Stimulated activated CD4-positive, alpha-beta T cell treated with anti-CD3 and anti-CD28 coated beads, TNF-alpha, amount 100 ng/mL, for 48 hours (primary cell): ENCODE measurements around the gene COG1.

Experiments
- DNase-seq, 3 donors: peaks; one replicate each; pipeline ENCODE4 v3.0.0-alpha.2; 2020; ENCODE audit warnings: low read depth in 3 of 3

The COG1 gene

DNA sequence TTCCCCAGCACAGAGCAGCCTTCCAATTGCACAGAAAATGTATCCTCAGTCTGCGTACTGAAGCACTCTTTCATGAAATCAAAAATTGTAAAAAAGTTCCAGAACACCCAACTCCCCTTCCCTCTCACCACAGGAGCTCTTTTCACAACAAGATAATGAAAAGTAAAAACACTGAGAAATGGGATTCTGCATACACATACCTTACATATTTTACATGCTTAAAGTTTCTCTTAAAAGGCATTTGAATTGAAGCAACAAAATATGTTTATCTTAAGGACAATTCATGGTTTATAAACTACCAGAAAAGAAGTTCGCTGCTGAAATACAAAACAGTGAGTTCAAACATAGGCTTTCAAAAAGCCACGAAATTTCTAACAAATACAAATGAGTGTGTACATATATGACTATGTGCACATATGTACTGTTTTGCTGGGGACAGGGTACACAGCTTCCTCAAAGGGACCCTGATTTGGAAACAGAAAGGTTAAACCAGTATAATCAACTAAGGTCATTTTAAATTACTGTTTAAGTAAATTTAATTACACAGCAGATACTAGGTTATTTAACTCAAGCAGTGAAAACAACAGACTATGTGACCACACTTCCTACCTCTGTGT, 33.8 kb downstream of the COG1 start:
- DNase-seq, result no peak

DNA sequence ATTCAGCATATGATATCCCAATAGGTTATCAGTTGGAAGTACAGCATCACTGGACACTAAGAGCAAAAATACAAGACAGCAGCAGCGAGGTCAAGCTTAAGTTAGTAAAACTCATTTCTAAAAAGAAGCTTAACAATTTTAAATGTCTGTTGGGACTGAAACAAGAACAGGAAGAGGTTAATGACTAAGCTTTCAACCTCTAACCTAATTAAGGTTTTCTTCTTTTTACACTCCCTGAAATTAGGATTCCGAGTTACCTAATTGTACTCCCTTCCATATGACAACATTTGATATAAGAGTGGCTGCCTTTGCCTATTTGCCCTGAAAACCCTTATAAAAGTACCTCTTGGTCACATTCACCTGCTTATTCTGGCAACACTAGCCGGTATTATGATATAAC, 34.5 kb downstream of the COG1 start:
- no peak for DNase-seq

DNA sequence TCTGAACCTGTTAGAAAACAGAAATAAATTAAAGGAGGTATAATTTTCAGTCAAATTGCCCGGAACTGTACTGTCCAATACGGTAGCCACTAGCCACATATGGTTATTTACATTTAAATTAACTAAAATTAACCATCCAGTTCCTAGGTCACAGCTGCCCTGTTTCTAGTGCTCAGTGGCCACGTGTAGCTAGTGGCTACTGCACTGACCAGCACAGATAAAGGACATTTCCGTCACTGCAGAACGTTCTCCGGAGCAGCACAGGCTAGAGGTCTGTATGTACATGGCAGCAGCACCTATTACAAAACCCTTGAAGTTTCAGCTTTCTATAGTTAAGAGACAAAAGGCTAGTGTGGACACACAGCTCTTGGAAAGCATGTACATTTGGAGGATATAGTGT, 35.1 kb downstream of the COG1 start:
- DNase-seq, result no peak

DNA sequence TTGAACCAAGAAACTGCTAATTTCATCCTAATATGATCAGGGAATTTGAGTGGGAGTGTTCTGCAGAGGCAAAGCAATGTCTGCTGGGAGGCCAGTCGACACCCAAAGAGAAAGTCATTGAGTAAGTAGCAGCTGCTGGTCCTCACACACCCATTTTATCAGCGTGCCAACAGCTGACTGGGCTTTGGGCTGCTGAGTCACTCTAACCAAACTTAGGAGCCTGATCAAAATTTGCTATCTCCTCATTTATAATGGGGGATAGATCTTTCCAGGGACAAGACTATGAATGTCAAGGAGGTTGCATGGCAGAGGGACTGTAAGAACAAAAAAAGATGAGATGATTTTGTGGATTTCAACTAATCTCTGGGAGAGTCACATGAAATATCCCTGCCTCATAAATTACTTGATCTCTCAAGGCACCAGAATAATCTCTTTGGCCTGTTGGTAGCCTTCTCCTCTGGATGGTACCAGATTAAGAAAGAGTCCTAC, 35.9 kb downstream of the COG1 start:
- peak in 1 of 3 donors; percentile 3 for DNase-seq

DNA sequence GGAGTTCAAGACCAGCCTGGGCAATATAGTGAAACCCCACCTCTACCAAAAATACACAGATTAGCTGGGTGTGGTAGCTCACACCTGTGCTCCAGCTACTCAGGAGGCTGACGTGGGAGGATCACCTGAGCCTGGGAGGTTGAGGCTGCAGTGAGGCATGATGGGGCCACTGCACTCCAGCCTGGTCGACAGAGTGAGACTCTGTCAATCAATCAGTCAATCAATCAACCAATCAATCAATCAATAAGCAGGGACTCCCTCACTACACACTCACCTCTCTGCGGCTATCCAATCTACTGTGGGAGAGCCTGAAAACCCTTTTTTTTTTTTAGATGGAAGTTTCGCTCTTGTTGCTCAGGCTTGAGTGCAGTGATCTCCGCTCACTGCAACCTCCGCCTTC, 37.2 kb downstream of the COG1 start:
- no peak for DNase-seq

DNA sequence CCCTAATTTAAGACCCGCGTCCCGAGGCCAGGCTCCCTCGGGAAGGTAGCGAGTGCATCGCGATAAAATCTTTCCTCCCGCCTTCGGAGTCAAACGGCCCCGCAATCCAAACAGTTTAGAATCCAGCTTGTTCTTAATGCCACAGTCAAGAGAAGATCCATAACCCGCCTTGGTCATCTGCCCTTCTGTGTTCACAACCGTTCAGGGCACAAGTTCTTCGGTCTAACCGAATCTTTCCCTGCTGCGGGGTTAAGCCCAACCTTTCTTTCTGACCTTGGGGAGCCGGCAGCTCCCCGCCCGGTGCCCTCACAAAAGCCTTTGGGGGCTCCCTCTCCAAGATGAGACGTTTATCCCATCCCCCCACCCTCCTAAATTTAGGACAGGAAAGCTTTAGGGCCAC, 38.5 kb downstream of the COG1 start:
- DNase-seq, result no peak

DNA sequence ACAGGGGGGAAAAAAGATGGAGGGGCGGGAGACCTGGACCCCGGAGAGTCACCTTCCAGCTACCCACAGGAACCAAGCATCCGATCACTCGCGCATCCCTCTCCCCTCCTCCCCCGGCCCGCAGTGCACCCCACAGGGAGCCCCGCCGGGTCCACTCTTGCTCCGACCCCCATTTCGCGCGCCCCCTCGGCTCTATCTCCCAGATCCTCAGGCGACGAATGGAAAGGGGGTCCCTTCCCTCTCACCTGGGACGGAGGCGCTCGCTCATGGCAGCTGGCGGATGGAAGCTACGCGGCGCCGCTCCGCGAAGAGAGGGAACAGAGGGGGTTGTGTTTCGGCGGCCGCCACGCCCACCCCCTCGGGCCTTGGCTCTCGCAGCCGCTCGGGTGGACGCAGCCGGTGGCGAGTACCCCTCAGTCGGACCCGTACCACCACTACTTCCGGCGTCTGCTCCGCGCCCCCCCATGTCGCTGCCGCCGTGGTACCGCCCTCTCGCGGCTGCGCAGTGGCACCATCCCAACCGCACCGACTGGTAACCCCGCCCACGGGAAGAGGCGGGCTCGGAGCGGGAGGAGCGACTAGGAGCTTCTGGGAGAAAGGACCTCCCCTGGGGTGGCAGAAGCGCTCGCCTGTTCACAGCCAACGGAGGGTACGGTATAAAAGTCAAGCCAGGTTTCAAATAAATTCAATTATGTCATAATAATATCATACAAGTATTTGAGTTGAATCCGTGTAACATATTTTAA, 39.2 kb downstream of the COG1 start:
- peak; percentile 93 to 97 (median 97) for DNase-seq

DNA sequence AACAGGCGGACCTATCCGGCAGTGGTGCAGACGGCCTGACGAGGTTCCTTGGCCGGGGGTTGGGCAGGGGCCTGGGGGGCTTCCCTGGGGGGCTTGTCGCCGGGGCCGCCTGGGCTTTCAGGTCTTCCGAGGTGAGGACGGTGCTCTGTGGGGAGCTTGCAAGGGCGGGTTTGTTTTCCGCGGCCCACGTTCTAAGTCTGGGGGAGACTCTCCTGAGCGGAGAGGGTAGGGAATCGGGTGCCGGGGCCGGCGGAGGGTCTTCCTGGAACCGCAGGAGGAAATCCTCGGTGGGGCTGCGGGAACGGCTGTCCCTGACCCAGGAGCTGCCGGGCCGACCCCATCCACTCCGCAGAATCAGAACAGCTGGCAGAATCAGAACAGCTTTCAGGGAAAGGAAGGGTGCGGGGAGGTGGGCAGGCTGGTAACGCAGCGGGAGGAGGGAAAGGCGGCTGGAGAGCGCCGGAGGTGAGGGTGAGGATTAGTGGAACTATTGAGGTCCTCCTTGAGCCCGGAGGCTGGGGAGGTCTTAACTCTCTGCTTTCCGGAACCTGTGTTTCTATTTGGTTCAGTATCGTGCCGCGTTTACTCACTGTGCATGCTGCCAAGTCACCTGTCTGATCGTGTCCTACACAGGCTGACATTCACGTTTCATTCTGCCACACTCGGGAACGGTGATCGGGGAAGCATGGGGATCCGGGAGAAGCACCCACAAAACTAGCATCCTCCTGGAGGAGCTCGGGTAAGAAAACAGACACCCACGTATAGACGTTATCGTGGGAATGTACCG, 39.9 kb downstream of the COG1 start:
- DNase-seq, result peak in 2 of 3 donors; percentile 6 to 14

DNA sequence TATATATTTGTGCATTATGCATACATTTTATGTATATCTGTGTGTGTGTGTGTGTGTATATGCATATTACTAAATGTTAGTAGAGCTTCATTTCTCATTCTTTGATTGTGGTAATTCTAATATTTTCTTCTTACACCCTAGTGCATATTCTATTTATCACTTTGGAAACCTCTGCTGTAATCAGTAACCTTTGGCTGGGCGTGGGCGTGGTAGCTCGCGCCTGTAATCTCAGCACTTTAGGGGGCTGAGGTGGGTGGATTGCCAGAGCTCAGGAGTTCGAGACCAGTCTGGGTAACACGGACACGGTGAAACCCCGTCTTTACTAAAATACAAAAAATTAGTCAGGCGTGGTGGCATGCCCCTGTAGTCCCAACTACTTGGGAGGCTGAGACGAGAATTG, 41.9 kb downstream of the COG1 start:
- DNase-seq, result no peak

DNA sequence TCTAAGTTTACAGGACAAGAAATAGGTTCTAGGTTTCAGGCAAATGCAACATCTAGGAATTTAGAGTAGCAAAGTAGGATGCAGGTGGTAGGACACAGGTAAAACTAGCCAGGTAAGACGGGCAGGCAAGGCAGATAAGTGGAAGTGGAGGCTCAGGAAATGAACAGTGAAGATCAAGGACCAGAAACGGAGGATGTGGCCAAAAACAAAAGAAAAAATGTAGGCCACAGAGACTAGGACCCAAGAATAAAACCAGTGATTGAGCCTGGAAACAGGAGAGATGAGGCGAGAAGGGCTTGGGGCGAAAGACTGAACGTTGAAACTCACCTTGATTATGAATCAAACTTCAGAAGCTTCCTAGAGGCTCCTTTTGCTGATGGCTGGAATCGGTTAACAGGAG, 44.9 kb downstream of the COG1 start:
- no peak for DNase-seq

DNA sequence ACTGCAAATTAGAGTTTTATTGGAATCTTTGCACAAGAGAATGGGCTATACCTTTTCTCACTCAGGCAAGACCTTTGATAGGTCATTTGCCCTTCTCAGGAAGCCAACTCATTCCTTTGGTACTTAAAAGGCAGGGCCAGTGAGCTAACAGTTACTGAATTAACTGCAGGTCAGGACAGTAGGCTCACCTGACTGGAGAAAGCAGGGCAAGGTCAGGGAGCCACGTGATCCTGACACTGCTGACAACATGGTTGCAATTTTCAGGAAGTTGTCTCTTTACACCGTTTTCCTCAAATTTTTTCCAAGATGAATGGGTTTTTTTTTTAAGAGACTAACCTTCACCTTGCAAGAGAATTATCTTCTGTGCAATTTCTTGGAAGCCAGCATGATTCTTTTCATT, 47.7 kb downstream of the COG1 start:
- DNase-seq, result no peak

DNA sequence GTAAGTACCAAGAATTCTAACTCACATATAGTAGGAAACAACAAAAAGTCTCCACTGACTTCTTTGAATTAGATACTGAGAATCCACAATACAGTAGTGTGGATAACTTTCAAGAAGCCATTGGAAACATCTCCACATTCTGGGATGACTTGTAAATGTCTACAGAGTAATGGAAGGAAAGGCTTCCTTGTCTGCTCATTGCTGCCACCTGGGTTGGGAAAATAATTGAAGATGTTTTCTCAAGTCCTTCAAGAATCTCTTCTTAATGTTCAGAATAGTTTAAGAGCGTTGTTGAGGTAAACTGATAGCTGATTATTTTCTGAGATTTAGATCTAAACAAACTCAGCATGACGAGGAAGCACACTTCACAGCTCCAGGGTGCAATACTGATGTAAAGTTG, 54.9 kb downstream of the COG1 start:
- no peak for DNase-seq

DNA sequence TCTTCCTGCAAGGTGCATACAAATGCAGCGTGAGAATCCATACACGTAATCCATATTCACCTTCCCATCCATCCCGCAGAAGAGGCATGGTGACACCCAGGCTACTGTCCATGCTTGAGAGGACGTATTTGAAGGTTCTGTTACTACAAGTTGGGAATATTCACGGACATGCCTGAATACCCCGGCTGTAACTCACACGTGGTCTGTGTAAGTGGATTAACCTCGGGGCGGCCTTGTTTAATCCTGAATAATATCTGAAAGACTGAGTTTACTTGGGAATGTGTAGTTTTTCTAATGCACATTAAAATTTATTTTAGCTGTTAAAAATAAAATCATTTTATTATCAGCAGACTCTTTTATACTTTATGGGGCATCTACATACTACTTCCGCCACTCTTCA, 55.7 kb downstream of the COG1 start:
- no peak for DNase-seq

DNA sequence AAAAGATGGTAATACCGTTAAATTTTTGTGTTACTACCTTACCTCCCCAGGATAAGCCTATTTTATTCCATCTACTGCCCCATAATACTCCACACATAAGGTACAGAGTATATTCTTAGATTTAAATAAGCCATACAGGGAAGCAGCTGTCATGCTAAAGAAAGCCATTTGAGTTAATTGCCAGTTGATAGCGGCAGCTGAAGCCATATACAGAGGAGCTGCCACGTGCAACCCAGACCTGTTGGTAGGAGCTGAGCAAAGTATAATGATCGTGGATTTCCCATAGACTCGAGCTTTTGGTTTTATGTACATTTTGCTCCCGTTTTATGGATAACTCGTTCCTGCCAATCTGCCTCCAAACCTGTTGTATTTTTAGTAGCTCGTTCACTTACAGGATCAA, 56.8 kb downstream of the COG1 start:
- DNase-seq, result no peak

DNA sequence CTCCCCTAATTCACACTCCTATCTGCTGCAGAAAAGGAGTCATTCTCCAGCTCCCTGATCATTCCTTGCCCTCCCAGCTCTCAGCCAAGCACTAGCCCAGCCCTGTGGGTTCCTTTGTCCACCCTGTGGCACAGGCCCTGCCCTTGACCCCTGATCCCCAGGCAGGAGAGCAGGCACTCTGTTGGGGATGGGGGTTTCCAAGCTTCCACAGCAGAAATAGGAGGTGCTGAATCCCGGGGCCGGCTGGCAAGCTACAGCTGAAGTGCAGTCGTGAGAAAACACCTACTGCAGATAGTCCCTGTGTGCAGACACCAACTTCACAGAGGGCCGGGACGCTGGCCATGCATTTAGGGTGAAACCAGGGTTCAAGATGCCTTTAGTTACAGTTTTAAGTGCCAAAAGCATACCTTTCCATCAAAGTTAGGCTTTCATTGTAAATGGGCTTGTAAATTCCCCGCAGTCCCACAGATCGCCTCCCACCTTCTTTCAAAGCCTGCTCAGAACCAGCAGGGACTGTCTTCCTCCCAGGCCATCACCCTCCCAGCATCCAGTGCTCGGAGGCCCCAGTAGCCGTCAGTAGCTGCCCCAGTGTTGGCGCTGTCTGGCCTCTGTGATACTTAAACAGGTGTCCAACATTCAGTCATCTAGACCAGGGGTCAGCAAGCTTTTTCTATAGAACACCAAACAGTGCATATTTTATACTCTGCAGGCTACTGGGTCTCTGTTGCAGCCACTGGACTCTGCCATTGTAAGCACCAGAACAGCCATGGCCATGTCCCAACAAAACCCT, 58.2 kb downstream of the COG1 start:
- no peak for DNase-seq

DNA sequence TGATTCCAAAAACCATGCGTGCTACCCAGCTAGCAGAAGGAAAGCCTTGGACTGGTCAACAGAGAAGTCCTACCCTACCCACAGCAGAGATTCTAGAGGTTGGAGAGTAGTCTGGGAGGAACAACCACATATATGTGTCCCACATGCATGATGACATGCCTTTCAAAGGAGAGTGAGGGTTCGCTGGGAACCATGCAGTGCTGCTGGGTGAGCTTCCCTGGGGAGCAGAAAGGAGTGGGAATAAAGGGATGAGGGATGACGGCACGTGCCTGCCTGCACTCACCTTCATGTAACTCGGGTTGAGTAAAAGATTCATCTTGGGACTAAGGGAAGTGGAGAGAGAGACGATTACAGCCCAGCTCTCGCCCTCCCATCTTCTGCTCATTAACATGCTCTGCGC, 59.0 kb downstream of the COG1 start:
- no peak for DNase-seq

DNA sequence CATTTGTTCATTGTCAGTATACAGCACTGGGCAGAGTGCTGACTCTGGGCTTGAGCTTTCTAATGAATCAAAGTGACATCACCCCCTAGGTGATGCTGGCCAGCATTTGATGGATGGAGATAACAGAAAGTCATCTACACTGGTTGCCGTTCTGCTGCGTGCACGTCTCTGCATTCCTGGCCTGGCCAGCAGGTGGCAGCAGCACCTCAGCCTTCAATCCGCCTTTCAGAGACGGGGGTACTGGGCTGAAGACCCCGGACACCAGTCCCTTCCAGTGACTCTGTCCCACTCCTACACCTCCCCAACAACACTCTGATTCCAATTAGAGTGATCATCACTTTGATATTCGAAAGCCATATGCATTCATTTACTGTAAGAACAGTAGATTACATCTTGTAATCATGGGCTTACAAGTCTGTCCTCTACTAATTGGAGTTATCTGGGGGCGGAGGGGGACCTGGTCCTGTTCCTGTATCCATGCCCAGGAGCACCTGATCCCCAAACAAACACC, 62.9 kb downstream of the COG1 start:
- DNase-seq, result peak; percentile 14 to 33 (median 29)

DNA sequence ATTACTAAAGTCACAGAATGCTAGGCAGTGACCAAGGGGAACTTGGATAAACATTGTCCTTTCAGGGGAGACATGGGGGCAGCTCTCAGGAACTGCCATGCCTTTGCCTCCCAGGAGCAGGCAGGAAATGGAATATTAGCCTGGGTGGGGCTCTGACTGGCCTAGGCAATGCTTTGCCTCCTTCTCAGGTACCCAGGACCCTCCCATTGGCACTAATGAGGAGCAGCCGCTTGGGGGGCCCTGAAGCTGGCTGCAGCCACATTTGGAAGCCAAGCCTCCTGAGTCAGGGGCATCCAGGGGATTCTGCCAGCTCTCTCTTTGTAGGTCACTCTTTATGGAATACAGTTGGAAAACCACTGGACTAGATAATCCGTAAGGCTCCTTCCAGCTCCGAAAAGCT, 63.4 kb downstream of the COG1 start:
- no peak for DNase-seq

DNA sequence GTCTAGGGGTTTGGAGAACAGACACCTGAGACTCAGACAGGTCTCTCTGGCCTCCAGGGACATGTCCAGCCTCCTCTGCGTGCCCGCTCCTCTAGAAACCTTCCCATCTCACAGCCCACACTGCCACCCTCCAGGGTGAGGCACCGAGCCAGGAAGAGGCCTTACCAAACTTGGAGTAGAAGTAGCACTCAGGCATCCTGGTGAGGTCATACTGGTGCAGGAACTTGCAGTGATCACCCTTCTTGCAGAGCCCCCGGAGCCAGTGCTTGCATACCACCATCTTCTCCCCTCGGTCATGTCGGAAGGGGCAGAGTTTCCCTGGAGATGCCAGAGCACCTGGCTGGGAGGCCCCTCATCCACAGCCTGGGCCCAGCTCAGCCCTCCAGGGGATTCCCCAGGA, 64.7 kb downstream of the COG1 start:
- DNase-seq, result no peak
